GM12878 (cell line): ENCODE measurements around the gene AKAP12. TPM values are rescaled to one million over a fixed set of nuclear protein-coding genes. Genes with fewer than 3 reads are reported as not detected.

Experiments
- ATAC-seq: fragments of 200-7000 bp; cut with Tn5 transposase; 3 replicates; pipeline ENCODE4 v1.9.1; 2020; ENCODE audit warnings: mild to moderate bottlenecking, moderate library complexity
- BruUV-seq: library from RNA; stranded (reverse); fragments of 400-500 nt; replicated peaks from 2 replicates; lab custom pipeline; 2021; lab: Mats Ljungman, UMichigan
- CTCF ChIA-PET: fragments of 300-600 bp; sonication (Branson Sonifier 250); formaldehyde crosslinking; extraction: SDS; loops from one replicate; lab custom pipeline; 2021; ENCODE audit warnings: inconsistent platforms; lab: Yijun Ruan, JAX
- POLR2A ChIA-PET: fragments of 350-600 bp; formaldehyde crosslinking; extraction: SDS; loops from one replicate; lab custom pipeline; 2021; ENCODE audit warnings: inconsistent platforms; lab: Charles Lee
- RAD21 ChIA-PET: fragments of 300-600 bp; sonication (Branson Sonifier 250); formaldehyde crosslinking; loops from one replicate; lab custom pipeline; 2023; ENCODE audit warnings: antibody characterized with exemption; ENCODE audit not compliant: unreplicated experiment; lab: Charles Lee
- SMC1A ChIA-PET: fragments of 300-600 bp; sonication (Branson Sonifier 250); formaldehyde crosslinking; loops from one replicate; lab custom pipeline; 2023; ENCODE audit not compliant: unreplicated experiment, uncharacterized antibody; lab: Charles Lee
- DNase-seq: peaks from one replicate; pipeline ENCODE4 v3.0.0-alpha.2; 2011; ENCODE audit warnings: low read depth, low spot score
- FAIRE-seq: peaks from 3 replicates; lab custom pipeline; 2011; peaks lifted over from hg19 to GRCh38; lab: Jason Lieb, UNC
- H2AFZ ChIP-seq: 2 replicates; pipeline ENCODE4 v1.6.0; 2011; ENCODE audit warnings: low read depth, low read length, control low read depth; ENCODE audit not compliant: control insufficient read depth
- H3K27ac ChIP-seq: 2 replicates; pipeline ENCODE4 v1.5.1; 2011; ENCODE audit warnings: control low read depth; ENCODE audit not compliant: control insufficient read depth, insufficient read depth
- H3K27me3 ChIP-seq, 2 experiments: replicated peaks in 1 of 2; 2 replicates each; pipeline versions ENCODE4 v1.6.0 to v1.6.1; 2011; ENCODE audit warnings: low read length in 1 of 2; ENCODE audit not compliant: control insufficient read depth in 2 of 2, insufficient read depth in 2 of 2
- H3K36me3 ChIP-seq, 2 experiments: 2 replicates each; pipeline ENCODE4 v1.5.1; 2011; ENCODE audit warnings: low read length in 1 of 2; ENCODE audit not compliant: control insufficient read depth in 2 of 2, insufficient read depth in 2 of 2
- H3K4me1 ChIP-seq: 2 replicates; pipeline ENCODE4 v1.6.1; 2011; ENCODE audit warnings: mild to moderate bottlenecking, low read length, moderate library complexity, mixed read lengths; ENCODE audit not compliant: control insufficient read depth, insufficient read depth
- H3K4me2 ChIP-seq: 2 replicates; pipeline ENCODE4 v1.6.0; 2011; ENCODE audit warnings: control low read depth; ENCODE audit not compliant: control insufficient read depth, insufficient read depth
- H3K4me3 ChIP-seq: fragments of 200-600 bp; sonication (generic); 2 replicates; pipeline ENCODE4 v1.5.1; 2016
- H3K79me2 ChIP-seq: 2 replicates; pipeline ENCODE4 v1.6.0; 2011; ENCODE audit warnings: low read length; ENCODE audit not compliant: control insufficient read depth, insufficient read depth
- H3K9ac ChIP-seq: 2 replicates; pipeline ENCODE4 v1.8.0; 2011; ENCODE audit warnings: low read length, control low read depth, mixed read lengths; ENCODE audit not compliant: control insufficient read depth, insufficient read depth
- H3K9me3 ChIP-seq: replicated peaks from 3 replicates; pipeline ENCODE4 v1.5.1; 2011; ENCODE audit warnings: mild to moderate bottlenecking, low read length; ENCODE audit not compliant: control insufficient read depth, insufficient read depth
- H4K20me1 ChIP-seq: 2 replicates; pipeline ENCODE4 v1.6.0; 2011; ENCODE audit not compliant: control insufficient read depth, insufficient read depth
- BCL11A ChIP-seq: IDR thresholded peaks from 2 replicates; pipeline ENCODE4 v1.6.1; 2011; ENCODE audit warnings: low read depth, low read length
- BHLHE40 ChIP-seq, 2 experiments: fragments of 450-650 bp in 1 of 2; IDR thresholded peaks; 2 replicates each; pipeline ENCODE4 v1.6.1; 2011 to 2017; ENCODE audit warnings: low read depth in 2 of 2, borderline replicate concordance in 1 of 2, improper control_type of control experiment in 1 of 2, low read length in 1 of 2, mild to moderate bottlenecking in 1 of 2
- CHD4 ChIP-seq: fragments of 200-600 bp; sonication (generic); IDR thresholded peaks from 2 replicates; pipeline ENCODE4 v1.6.1; 2016; ENCODE audit warnings: mild to moderate bottlenecking
- HDAC2 ChIP-seq: fragments of 200-600 bp; sonication (generic); IDR thresholded peaks from 2 replicates; pipeline ENCODE4 v1.6.1; 2017
- HDAC6 ChIP-seq: fragments of 200-600 bp; sonication (generic); IDR thresholded peaks from one replicate; pipeline ENCODE4 v1.8.0; 2017; ENCODE audit warnings: antibody characterized with exemption; ENCODE audit not compliant: unreplicated experiment
- HSF1 ChIP-seq: fragments of 150-350 bp; IDR thresholded peaks from 2 replicates; pipeline ENCODE4 v1.6.1; 2014; ENCODE audit warnings: mild to moderate bottlenecking, low read depth, low read length
- JUNB ChIP-seq: IDR thresholded peaks from 2 replicates; pipeline ENCODE4 v1.6.1; 2016; ENCODE audit warnings: antibody characterized with exemption, mild to moderate bottlenecking
- JUND ChIP-seq: IDR thresholded peaks from 2 replicates; pipeline ENCODE4 v1.6.1; 2012; ENCODE audit warnings: low read depth, mild to moderate bottlenecking, low read length, improper control_type of control experiment, moderate library complexity
- KLF5 ChIP-seq: fragments of 450-650 bp; IDR thresholded peaks from 2 replicates; pipeline ENCODE4 v1.6.1; 2014; ENCODE audit warnings: mild to moderate bottlenecking; ENCODE audit not compliant: partially characterized antibody
- MLLT1 ChIP-seq: fragments of 450-650 bp; IDR thresholded peaks from 2 replicates; pipeline ENCODE4 v1.6.1; 2016; ENCODE audit warnings: mild to moderate bottlenecking
- MYC ChIP-seq: IDR thresholded peaks from 2 replicates; pipeline ENCODE4 v1.6.1; 2011; ENCODE audit warnings: mild to moderate bottlenecking, low read length, moderate library complexity, inconsistent platforms; ENCODE audit not compliant: insufficient read depth, insufficient replicate concordance, insufficient read length, severe bottlenecking
- NFIC ChIP-seq: IDR thresholded peaks from 2 replicates; pipeline ENCODE4 v1.6.1; 2012; ENCODE audit warnings: low read depth, mild to moderate bottlenecking, inconsistent platforms, low read length, moderate library complexity
- NRF1 ChIP-seq: conservative IDR thresholded peaks from 2 replicates; pipeline ENCODE4 v1.6.1; 2011; ENCODE audit warnings: mild to moderate bottlenecking, low read depth, low read length, improper control_type of control experiment
- POLR2AphosphoS5 ChIP-seq: IDR thresholded peaks from 2 replicates; pipeline ENCODE4 v1.6.1; 2011; ENCODE audit warnings: mild to moderate bottlenecking, low read length, inconsistent platforms
- PRDM15 ChIP-seq: fragments of 450-650 bp; formaldehyde crosslinking; IDR thresholded peaks from 2 replicates; pipeline ENCODE4 v1.4.0; 2020; ENCODE audit warnings: mild to moderate bottlenecking, moderate library complexity
- TBL1XR1 ChIP-seq: IDR thresholded peaks from 2 replicates; pipeline ENCODE4 v1.6.1; 2012; ENCODE audit warnings: low read depth, low read length, improper control_type of control experiment
- ZZZ3 ChIP-seq: IDR thresholded peaks from 2 replicates; pipeline ENCODE4 v1.6.1; 2011; ENCODE audit warnings: low read depth; ENCODE audit not compliant: control insufficient read depth, insufficient read length
- WGBS: methylation state at CpG from one replicate; pipeline ENCODE4 v1.1.6; 2016; ENCODE audit warnings: low lambda C conversion rate; ENCODE audit not compliant: insufficient replicate concordance, insufficient coverage; ENCODE audit errors: missing lambda C conversion rate; 5-methylcytosine and 5-hydroxymethylcytosine counted together
- in situ Hi-C: fragments of 300-500 bp; cut with MboI; formaldehyde crosslinking; loops from 9 replicates; pipeline ENCODE4 v1.14.3; 2018; ENCODE audit warnings: mixed read lengths
- intact Hi-C: fragments of 100-400 bp; cut with micrococcal nuclease; formaldehyde crosslinking; loops from one replicate; pipeline ENCODE4 v1.14.2; 2022; ENCODE audit not compliant: unreplicated experiment
- polyA plus RNA-seq, 11 experiments: library from polyadenylated mRNA; depleted of rRNA in 4 of 11; unstranded in 6 of 11; stranded (reverse) in 5 of 11; fragments of >200 nt; fragmentation: Nextera tagmentation in 4 of 11; fragmentation: Illumina TruSeq in 1 of 11; extraction: Ambion mirVana in 4 of 11; extraction: Trizol in 1 of 11; gene quantifications; 1 replicate in 1 of 11; 2 replicates in 10 of 11; pipeline versions ENCODE4 v1.2.1 to v1.2.3, GENCODE V29; 2011 to 2016; ENCODE audit warnings: inconsistent platforms in 2 of 11, missing spikeins in 2 of 11, low read depth in 1 of 11
- total RNA-seq, 4 experiments: library from RNA; depleted of rRNA in 3 of 4; stranded (reverse); fragments of >200 nt in 3 of 4; fragmentation: Illumina TruSeq in 1 of 4; extraction: Trizol in 1 of 4; gene quantifications; 2 replicates each; pipeline versions ENCODE4 v1.2.1 to v1.2.3, GENCODE V29; 2013 to 2021

AKAP12 gene
- total and polyA plus RNA-seq, 10 of the 15 experiments (the other 5 are each of a cell fraction or from before 2014, with no cell fraction given), result under 0.01 to 0.72 (median 0.06) TPM; not detected in 4

- no peak overlapping the region for H3K4me3 ChIP-seq
- no peak overlapping the region for H3K9ac ChIP-seq
- intact Hi-C loops (no loop called here), in situ Hi-C loops (no loop called here)
- SMC1A ChIA-PET, result no interaction called here
- no peaks in the 10 kb centered on the region for H3K9me3 ChIP-seq
- H3K27ac ChIP-seq, result no peak overlapping the region
- no peak for ATAC-seq
- RAD21 ChIA-PET, result no interaction called here
- no peak for FAIRE-seq
- whole genome bisulfite sequencing, result 97% methylated on average over 5 of the region's 5 CpGs
- H3K36me3 ChIP-seq, result peaks cover 0 to 4% of the 10 kb centered on the region in 2 experiments; a peak in 2 of 4 replicates
- no peak overlapping the region for H3K4me2 ChIP-seq
- no peaks in the 10 kb centered on the region for H4K20me1 ChIP-seq
- H3K4me1 ChIP-seq, result peaks cover 31% of the 10 kb centered on the region
- DNase-seq, result no peak
- BruUV-seq, result no TSS peak
- no peak for TF ChIP-seq BHLHE40 (IDR thresholded peaks at IDR 0.05; ENCODE audit: borderline replicate concordance in 1 of 2, low read depth in 2 of 2, low read length in 1 of 2)
- TF ChIP-seq HDAC6, result no peak
- TF ChIP-seq POLR2AphosphoS5, result no peak
- TF ChIP-seq ZZZ3, result no peak
- TF ChIP-seq BCL11A, result no peak
- no peak for TF ChIP-seq CHD4
- TF ChIP-seq NRF1, result no peak
- no peak for TF ChIP-seq JUNB
- no peak for TF ChIP-seq HSF1
- TF ChIP-seq NFIC, result no peak
- no peak for TF ChIP-seq HDAC2
- no peak for TF ChIP-seq MYC
- no peak for TF ChIP-seq MLLT1
- no peak for TF ChIP-seq KLF5
- no peak for TF ChIP-seq TBL1XR1
- no peak for TF ChIP-seq JUND
- TF ChIP-seq PRDM15, result no peak
- H2AFZ ChIP-seq, result no peak overlapping the region
- peaks cover 81% of the 10 kb centered on the region for H3K79me2 ChIP-seq
- H3K27me3 ChIP-seq, result no peaks in the 10 kb centered on the region
- CTCF ChIA-PET, result interaction anchor here (1.3 kb wide), 1 partner anchor 11 kb away, joined by 3 read pairs; no protein-coding TSS in a partner anchor
- POLR2A ChIA-PET, result interaction anchor here (0.6 kb wide), 1 partner anchor 1691 kb away, joined by 3 read pairs; no protein-coding TSS in a partner anchor
Measured at GRCh38 chr6:151384151-151384550, 144.4 kb downstream of the AKAP12 start.
